T follicular helper cell (primary cell): ENCODE data around the gene BCL2.

ENCODE experiments used
- DNase-seq: peaks from one replicate; pipeline ENCODE4 v3.0.0-alpha.2; 2020; ENCODE audit warnings: low read depth

BCL2 gene

GRCh38 chr18:63181706-63182309 is 137.8 kb downstream of the BCL2 start:
- no peak for DNase-seq

GRCh38 chr18:63180971-63181376 is 138.6 kb downstream of the BCL2 start:
- no peak for DNase-seq

GRCh38 chr18:63180321-63180720 is 139.2 kb downstream of the BCL2 start:
- DNase-seq: no peak

GRCh38 chr18:63179422-63179821 is 140.1 kb downstream of the BCL2 start:
- DNase-seq: no peak

GRCh38 chr18:63178971-63179370 is 140.6 kb downstream of the BCL2 start:
- no peak for DNase-seq

- no peak for DNase-seq
Observed at GRCh38 chr18:63177919-63178821, 141.4 kb downstream of the BCL2 start.

- DNase-seq: no peak
Observed at GRCh38 chr18:63177259-63177658, 142.3 kb downstream of the BCL2 start.

- DNase-seq: no peak
Observed at GRCh38 chr18:63175264-63175663, 144.3 kb downstream of the BCL2 start.

GRCh38 chr18:63173983-63174382 is 145.6 kb downstream of the BCL2 start:
- no peak for DNase-seq

GRCh38 chr18:63169853-63170252 is 149.7 kb downstream of the BCL2 start:
- DNase-seq: no peak

- DNase-seq: no peak
Observed at GRCh38 chr18:63168287-63168686, 151.3 kb downstream of the BCL2 start.

- no peak for DNase-seq
Observed at GRCh38 chr18:63166142-63166541, 153.4 kb downstream of the BCL2 start.

GRCh38 chr18:63164396-63164795 is 155.2 kb downstream of the BCL2 start:
- DNase-seq: no peak

- DNase-seq: no peak
Observed at GRCh38 chr18:63162271-63163014, 157.1 kb downstream of the BCL2 start.

- DNase-seq: peak; percentile 77
Observed at GRCh38 chr18:63161761-63162195, 157.8 kb downstream of the BCL2 start.

GRCh38 chr18:63161032-63161760 is 158.4 kb downstream of the BCL2 start:
- DNase-seq: no peak

- DNase-seq: no peak
Observed at GRCh38 chr18:63160172-63160995, 159.2 kb downstream of the BCL2 start.

- no peak for DNase-seq
Observed at GRCh38 chr18:63159590-63159989, 160.0 kb downstream of the BCL2 start.

- DNase-seq: no peak
Observed at GRCh38 chr18:63158676-63159291, 160.8 kb downstream of the BCL2 start.

- no peak for DNase-seq
Observed at GRCh38 chr18:63158012-63158631, 161.4 kb downstream of the BCL2 start.
